ENCODE results near the gene SHPK.
"Not testable (repeated sequence)": the region's sequence is repeated elsewhere in the genome, so short reads cannot be mapped to it uniquely, and the experiment has no call there.

The SHPK gene

DNA sequence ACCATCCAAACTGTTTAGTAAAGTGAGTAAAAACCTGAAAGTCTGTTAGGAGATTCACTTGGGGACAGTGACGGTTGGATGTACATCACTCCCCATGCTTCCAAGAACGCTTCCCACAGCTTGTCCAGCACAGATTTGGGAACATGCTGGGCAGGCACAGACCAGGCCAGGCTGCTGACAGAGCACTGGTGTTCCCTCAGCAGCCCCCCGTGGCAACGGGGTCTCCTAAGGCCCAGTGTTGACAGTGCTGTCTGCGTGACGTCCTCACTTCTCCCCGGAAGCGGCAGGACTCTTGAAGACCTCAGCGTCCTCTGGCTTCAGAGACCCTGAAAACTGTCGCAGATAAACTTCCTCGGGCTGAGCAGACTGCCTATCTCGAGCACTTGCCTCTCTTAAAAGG is 69.5 kb downstream of the SHPK start:
- H3K4me2 ChIP-seq (ENCODE audit: low read length): no peak overlapping the region
- H4K20me1 ChIP-seq (ENCODE audit: insufficient read depth, low read length): no peaks in the 10 kb centered on the region
- H3K79me2 ChIP-seq (ENCODE audit: low read length): no peaks in the 10 kb centered on the region
- H3K4me1 ChIP-seq (ENCODE audit: low read length): peaks cover 10% of the 10 kb centered on the region
- no peak overlapping the region for H3K27ac ChIP-seq (ENCODE audit: low read length)
- H2AFZ ChIP-seq (ENCODE audit: low read depth, low read length): no peak overlapping the region
- no peaks in the 10 kb centered on the region for H3K27me3 ChIP-seq (ENCODE audit: low read depth, low read length)
- TF ChIP-seq CTCF (IDR thresholded peaks at IDR 0.05; ENCODE audit: low read depth, low read length): no peak
- no peaks in the 10 kb centered on the region for H3K36me3 ChIP-seq (replicated peaks; ENCODE audit: low read depth, low read length)
- H3K9me3 ChIP-seq (ENCODE audit: insufficient read depth, low read length): no peaks in the 10 kb centered on the region
- H3K9ac ChIP-seq (ENCODE audit: low read length): no peak overlapping the region
- H3K4me3 ChIP-seq (ENCODE audit: low read length): no peak overlapping the region

GRCh38 chr17:3565143-3565542 is 70.9 kb downstream of the SHPK start:
- H2AFZ ChIP-seq (ENCODE audit: low read depth, low read length): no peak overlapping the region
- no peak overlapping the region for H3K9ac ChIP-seq (ENCODE audit: low read length)
- no peaks in the 10 kb centered on the region for H3K36me3 ChIP-seq (replicated peaks; ENCODE audit: low read depth, low read length)
- no peak overlapping the region for H3K4me3 ChIP-seq (ENCODE audit: low read length)
- H3K4me2 ChIP-seq (ENCODE audit: low read length): no peak overlapping the region
- no peak overlapping the region for H3K27ac ChIP-seq (ENCODE audit: low read length)
- no peaks in the 10 kb centered on the region for H4K20me1 ChIP-seq (ENCODE audit: insufficient read depth, low read length)
- H3K27me3 ChIP-seq (ENCODE audit: low read depth, low read length): no peaks in the 10 kb centered on the region
- no peak for TF ChIP-seq CTCF (IDR thresholded peaks at IDR 0.05; ENCODE audit: low read depth, low read length)
- TF ChIP-seq EZH2phosphoT487 (IDR thresholded peaks at IDR 0.05; ENCODE audit: low read depth): no peak
- H3K4me1 ChIP-seq (ENCODE audit: low read length): peaks cover 10% of the 10 kb centered on the region
- no peaks in the 10 kb centered on the region for H3K79me2 ChIP-seq (ENCODE audit: low read length)
- no peaks in the 10 kb centered on the region for H3K9me3 ChIP-seq (ENCODE audit: insufficient read depth, low read length)

- H2AFZ ChIP-seq (ENCODE audit: low read depth, low read length); H3K27ac ChIP-seq (ENCODE audit: low read length); H3K36me3 ChIP-seq (replicated peaks; ENCODE audit: low read depth, low read length); H3K79me2 ChIP-seq (ENCODE audit: low read length); H3K9ac ChIP-seq (ENCODE audit: low read length); H3K4me2 ChIP-seq (ENCODE audit: low read length); H3K4me3 ChIP-seq (ENCODE audit: low read length); H4K20me1 ChIP-seq (ENCODE audit: insufficient read depth, low read length); H3K27me3 ChIP-seq (ENCODE audit: low read depth, low read length); H3K9me3 ChIP-seq (ENCODE audit: insufficient read depth, low read length): not testable (repeated sequence)
- peaks cover 12% of the 10 kb centered on the region for H3K4me1 ChIP-seq (ENCODE audit: low read length)
Measured at GRCh38 chr17:3564241-3564640, 71.8 kb downstream of the SHPK start.

GRCh38 chr17:3559270-3559645 is 76.8 kb downstream of the SHPK start:
- H3K79me2 ChIP-seq (ENCODE audit: low read length): no peaks in the 10 kb centered on the region
- H3K27ac ChIP-seq (ENCODE audit: low read length): peak overlapping the region; percentile 37; the same call in 1 of the 2 replicates
- H2AFZ ChIP-seq (ENCODE audit: low read depth, low read length): peak overlapping the region; percentile 87
- no peaks in the 10 kb centered on the region for H3K27me3 ChIP-seq (ENCODE audit: low read depth, low read length)
- H3K4me1 ChIP-seq (ENCODE audit: low read length): peaks cover 32% of the 10 kb centered on the region
- H4K20me1 ChIP-seq (ENCODE audit: insufficient read depth, low read length): no peaks in the 10 kb centered on the region
- no peaks in the 10 kb centered on the region for H3K36me3 ChIP-seq (replicated peaks; ENCODE audit: low read depth, low read length)
- H3K4me2 ChIP-seq (ENCODE audit: low read length): peak overlapping the region; percentile 96
- H3K9me3 ChIP-seq (ENCODE audit: insufficient read depth, low read length): no peaks in the 10 kb centered on the region
- H3K4me3 ChIP-seq (ENCODE audit: low read length): peak overlapping the region; percentile 79
- TF ChIP-seq CTCF (IDR thresholded peaks at IDR 0.05; ENCODE audit: low read depth, low read length): no peak
- H3K9ac ChIP-seq (ENCODE audit: low read length): peak overlapping the region; percentile 69

All from OCI-LY3 (cell line).